GM12875 (cell line): ENCODE results near the gene PRSS16.
"Not testable (repeated sequence)": the region's sequence is repeated elsewhere in the genome, so short reads cannot be mapped to it uniquely, and the experiment has no call there.

Experiments used
- H3K4me3 ChIP-seq: one replicate; pipeline ENCODE4 v1.5.1; 2011; ENCODE audit warnings: low read depth, low read length, control low read depth
- TF ChIP-seq, protein P1 (sequence below): IDR thresholded peaks from 2 replicates; pipeline ENCODE4 v1.5.1; 2011; ENCODE audit warnings: low read depth, mild to moderate bottlenecking, control low read depth, inconsistent platforms, low read length, moderate library complexity, borderline replicate concordance; ENCODE audit not compliant: insufficient read depth

The PRSS16 gene

DNA sequence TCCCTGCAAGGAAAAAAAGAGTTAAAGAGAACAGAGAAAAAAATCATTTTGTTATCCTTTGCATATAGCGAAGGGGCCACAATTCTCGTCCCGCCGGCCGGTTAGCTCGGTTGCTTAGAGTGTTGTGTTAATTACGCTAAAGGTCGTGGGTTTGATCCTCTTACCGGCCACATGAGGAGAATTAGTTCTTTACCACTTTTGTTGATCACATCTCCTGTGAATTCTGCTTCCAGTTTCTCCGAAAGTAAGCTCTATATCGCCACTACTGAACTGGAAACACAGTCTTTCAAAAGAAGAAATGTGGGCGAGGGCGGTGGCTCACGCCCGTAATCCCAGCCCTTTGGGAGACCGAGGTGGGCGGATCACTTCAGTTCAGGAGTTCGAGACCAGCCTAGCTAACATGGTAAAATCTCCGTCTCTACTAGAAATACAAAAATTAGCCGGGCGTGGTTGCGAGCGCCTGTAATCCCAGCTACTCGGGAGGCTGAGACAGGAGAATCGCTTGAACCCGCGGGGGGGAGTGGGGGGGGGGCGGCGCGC, 13.4 kb downstream of the PRSS16 start:
- TF ChIP-seq, protein P1, sequence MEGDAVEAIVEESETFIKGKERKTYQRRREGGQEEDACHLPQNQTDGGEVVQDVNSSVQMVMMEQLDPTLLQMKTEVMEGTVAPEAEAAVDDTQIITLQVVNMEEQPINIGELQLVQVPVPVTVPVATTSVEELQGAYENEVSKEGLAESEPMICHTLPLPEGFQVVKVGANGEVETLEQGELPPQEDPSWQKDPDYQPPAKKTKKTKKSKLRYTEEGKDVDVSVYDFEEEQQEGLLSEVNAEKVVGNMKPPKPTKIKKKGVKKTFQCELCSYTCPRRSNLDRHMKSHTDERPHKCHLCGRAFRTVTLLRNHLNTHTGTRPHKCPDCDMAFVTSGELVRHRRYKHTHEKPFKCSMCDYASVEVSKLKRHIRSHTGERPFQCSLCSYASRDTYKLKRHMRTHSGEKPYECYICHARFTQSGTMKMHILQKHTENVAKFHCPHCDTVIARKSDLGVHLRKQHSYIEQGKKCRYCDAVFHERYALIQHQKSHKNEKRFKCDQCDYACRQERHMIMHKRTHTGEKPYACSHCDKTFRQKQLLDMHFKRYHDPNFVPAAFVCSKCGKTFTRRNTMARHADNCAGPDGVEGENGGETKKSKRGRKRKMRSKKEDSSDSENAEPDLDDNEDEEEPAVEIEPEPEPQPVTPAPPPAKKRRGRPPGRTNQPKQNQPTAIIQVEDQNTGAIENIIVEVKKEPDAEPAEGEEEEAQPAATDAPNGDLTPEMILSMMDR: no peak
- no peak overlapping the region for H3K4me3 ChIP-seq

DNA sequence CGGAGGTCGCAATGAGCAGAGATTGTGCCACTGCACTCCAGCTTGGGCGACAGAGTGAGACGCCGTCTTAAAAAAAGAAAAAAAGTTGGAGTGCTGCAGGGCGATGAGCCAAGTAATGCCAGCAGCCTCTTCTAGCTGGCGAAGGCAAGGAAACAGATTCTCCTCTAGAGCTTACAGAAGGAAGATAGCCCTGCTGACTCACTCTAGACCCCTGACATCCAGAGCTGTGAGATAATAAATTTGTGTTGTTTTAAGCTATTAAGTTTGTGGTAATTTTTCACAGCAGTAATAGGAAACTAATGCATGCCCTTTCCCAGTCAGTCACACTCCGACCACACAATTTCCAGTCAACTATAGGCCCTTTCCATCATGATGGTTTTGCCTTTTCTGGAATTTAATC, 16.4 kb downstream of the PRSS16 start:
- H3K4me3 ChIP-seq: no peak overlapping the region
- TF ChIP-seq, protein P1: no peak

DNA sequence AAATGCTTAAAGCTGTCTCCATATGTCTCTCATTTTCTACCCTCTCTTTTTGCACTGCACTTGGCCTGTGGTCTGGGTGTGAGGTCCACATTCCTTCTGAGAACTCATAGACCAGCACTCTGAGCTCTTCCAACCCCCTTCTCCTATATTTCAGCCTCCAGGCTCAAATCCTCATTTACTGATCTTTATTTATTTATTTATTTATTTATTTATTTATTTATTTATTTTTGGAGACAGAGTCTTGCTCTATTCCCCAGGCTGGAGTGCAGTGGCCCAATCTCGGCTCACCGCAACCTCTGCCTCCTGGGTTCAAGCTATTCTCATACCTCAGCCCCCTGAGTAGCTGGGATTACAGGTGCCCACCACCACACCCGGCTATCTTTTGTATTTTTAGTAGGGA, 19.5 kb downstream of the PRSS16 start:
- not testable (repeated sequence) for H3K4me3 ChIP-seq

DNA sequence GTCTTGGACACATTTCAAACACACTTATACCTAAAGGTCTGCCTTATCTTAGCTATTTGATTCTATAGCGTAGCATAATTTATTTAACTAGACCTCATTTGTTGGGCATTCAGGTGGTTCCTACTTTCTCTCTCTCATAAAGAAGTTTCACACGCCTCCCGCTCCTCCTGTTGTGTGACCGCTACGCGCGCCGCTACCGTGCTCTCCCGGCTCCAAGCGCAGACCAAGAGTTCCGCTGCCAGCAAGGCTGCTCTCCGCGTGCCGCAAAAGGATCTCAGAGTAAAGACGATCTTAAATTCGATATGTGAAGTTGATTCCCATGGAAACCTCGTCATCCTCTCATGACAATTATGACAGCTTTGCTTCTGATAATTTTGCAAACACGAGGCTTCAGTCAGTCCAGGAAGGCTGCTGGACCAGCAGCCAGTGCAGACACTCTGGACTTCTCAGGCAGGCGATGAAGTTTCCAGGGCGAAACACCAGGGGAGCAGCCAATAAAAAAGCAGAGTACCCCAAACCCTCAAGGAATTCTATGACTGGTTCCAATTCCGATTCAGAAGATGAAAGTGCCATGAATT, 20.4 kb downstream of the PRSS16 start:
- TF ChIP-seq, protein P1: no peak
- H3K4me3 ChIP-seq: no peak overlapping the region

DNA sequence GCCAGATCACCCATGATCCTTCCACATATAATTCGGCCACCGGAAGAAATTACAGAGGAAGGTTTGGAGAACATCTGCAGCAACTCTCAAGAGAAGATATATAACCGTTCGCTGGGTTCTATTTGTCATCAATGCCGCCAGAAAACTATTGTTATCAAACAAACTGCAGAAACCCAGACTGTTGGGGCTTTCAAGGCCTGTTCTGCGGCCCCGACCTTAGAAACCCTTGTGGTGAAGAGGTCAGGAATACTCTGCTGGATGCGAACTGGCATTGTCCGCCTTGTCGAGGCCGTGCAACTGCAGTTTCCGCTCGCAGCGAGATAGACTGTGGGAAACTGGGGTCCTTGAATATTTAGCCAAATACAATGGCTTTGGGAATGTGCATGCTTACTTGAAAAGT, 21.3 kb downstream of the PRSS16 start:
- no peak overlapping the region for H3K4me3 ChIP-seq
- TF ChIP-seq, protein P1: no peak

DNA sequence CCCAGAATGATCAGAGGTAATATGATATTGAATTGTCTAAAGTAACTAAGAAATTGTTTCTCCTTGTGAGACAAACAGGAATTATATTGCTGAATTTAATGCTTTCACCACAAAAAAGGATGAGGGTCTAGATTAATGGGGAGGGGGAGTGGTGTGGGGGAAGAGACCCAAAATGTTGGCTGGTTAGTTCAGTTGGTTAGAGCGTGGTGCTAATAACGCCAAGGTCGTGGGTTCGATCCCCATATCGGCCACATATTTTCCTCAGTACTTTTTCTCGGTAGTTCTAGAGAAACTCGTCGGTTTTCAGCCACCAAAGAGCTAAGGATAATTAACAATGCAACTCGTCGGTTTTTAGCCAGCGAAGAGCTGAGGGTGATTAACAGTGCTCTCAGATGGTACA, 26.3 kb downstream of the PRSS16 start:
- H3K4me3 ChIP-seq: no peak overlapping the region
- TF ChIP-seq, protein P1: no peak

DNA sequence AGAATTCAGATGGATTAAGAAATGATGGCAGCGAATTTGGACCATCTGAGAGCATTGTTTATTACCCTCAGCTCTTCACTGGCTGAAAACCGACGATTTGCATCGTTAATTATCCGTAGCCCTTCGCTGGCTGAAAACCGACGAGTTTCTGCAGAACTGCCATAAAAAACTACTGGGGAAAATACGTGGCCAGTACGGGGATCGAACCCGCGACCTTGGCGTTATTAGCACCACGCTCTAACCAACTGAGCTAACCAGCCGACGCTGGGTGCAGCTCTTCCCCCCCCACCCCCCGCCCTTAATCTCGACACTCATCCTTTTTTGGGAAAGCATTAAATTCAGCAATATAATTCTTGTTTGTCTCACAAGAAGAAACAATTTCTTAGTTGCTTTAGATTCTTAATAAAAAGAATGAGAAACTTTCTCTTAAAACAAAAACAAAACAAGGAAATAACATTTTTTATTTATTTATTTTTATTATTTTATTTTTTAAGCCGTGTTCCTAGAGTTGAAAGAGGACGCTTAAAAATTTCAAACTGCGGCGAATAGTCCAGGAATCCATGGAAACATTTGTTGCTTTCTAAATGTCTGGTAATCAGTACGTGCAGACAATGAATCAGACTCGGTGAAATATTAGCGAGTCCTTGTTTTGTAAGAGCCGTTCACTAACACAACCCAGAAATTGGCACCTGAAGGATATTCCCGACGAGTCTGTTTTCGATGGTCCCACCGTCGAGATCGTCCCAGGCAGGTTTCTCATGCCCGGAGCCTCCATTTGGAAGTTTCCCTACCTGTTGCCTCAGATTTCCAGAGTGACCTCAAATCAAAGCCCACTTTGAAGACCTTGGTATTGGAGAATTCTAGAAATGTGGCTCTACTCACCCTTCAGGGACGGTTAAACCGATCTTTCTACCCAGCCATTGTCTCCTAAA, 27.8 kb downstream of the PRSS16 start:
- TF ChIP-seq, protein P1: no peak
- H3K4me3 ChIP-seq: no peak overlapping the region
